ENCODE results near the gene ABHD17C.
A peak's percentile ranks its signal among the peaks of the same experiment; 100 is the strongest.
"Not testable (repeated sequence)": the region's sequence is repeated elsewhere in the genome, so short reads cannot be mapped to it uniquely, and the experiment has no call there.

The ABHD17C gene

GRCh38 chr15:80695099-80695910, at the start of gene ABHD17C:
Gene ABHD17C, plus strand, starts transcription at chr15:80695310. Its CDS starts 120 bp downstream, at chr15:80695430.
- DNase-seq, result peak; percentile 45

GRCh38 chr15:80645494-80646065, 49.5 kb upstream of the ABHD17C start:
- no peak for DNase-seq

GRCh38 chr15:80647424-80647823, 47.7 kb upstream of the ABHD17C start:
- DNase-seq, result not testable (repeated sequence)

GRCh38 chr15:80654299-80654698, 40.8 kb upstream of the ABHD17C start:
- DNase-seq, result no peak

- DNase-seq, result no peak
Measured at GRCh38 chr15:80659375-80659774, 35.7 kb upstream of the ABHD17C start.

GRCh38 chr15:80660119-80660518, 35.0 kb upstream of the ABHD17C start:
- no peak for DNase-seq

GRCh38 chr15:80662129-80662528, 33.0 kb upstream of the ABHD17C start:
- no peak for DNase-seq

GRCh38 chr15:80662757-80663553, 32.2 kb upstream of the ABHD17C start:
- no peak for DNase-seq

GRCh38 chr15:80665151-80665550, 30.0 kb upstream of the ABHD17C start:
- no peak for DNase-seq

GRCh38 chr15:80667936-80668335, 27.2 kb upstream of the ABHD17C start:
- DNase-seq, result no peak

GRCh38 chr15:80668546-80669236, 26.4 kb upstream of the ABHD17C start:
- DNase-seq, result no peak

- DNase-seq, result no peak
Measured at GRCh38 chr15:80669663-80670273, 25.3 kb upstream of the ABHD17C start.

- no peak for DNase-seq
Measured at GRCh38 chr15:80673561-80674244, 21.4 kb upstream of the ABHD17C start.

- DNase-seq, result no peak
Measured at GRCh38 chr15:80674245-80674614, 20.9 kb upstream of the ABHD17C start.

GRCh38 chr15:80677041-80677440, 18.1 kb upstream of the ABHD17C start:
- no peak for DNase-seq

- DNase-seq, result peak; percentile 5
Measured at GRCh38 chr15:80679167-80679803, 15.8 kb upstream of the ABHD17C start.

GRCh38 chr15:80679804-80680175, 15.3 kb upstream of the ABHD17C start:
- no peak for DNase-seq

GRCh38 chr15:80682201-80682600, 12.9 kb upstream of the ABHD17C start:
- no peak for DNase-seq

GRCh38 chr15:80684697-80685096, 10.4 kb upstream of the ABHD17C start:
- no peak for DNase-seq

- no peak for DNase-seq
Measured at GRCh38 chr15:80685628-80686027, 9.5 kb upstream of the ABHD17C start.

GRCh38 chr15:80689294-80689693, 5.8 kb upstream of the ABHD17C start:
- no peak for DNase-seq

GRCh38 chr15:80689716-80690115, 5.4 kb upstream of the ABHD17C start:
- DNase-seq, result no peak
